Type B pancreatic cell (in vitro differentiated cells): ENCODE measurements around the gene SMG9. TPM values are rescaled to one million over a fixed set of nuclear protein-coding genes. Genes with fewer than 3 reads are reported as not detected.

Source experiments
- DNase-seq: peaks from one replicate; pipeline ENCODE4 v3.0.0; 2021; ENCODE audit warnings: mixed read lengths; ENCODE audit not compliant: unreplicated experiment; ENCODE audit errors: extremely low spot score
- H3K27ac Mint-ChIP-seq: 2 replicates; pipeline ENCODE4 v1.8.0; 2021; ENCODE audit warnings: mild to moderate bottlenecking, mixed read lengths
- H3K27me3 Mint-ChIP-seq: 2 replicates; pipeline ENCODE4 v1.8.0; 2021; ENCODE audit warnings: mixed read lengths
- H3K36me3 Mint-ChIP-seq: 2 replicates; pipeline ENCODE4 v1.8.0; 2021; ENCODE audit warnings: mixed read lengths
- H3K4me1 Mint-ChIP-seq: one replicate; pipeline ENCODE4 v1.8.0; 2021; ENCODE audit warnings: mixed read lengths; ENCODE audit not compliant: unreplicated experiment
- H3K4me3 Mint-ChIP-seq: 2 replicates; pipeline ENCODE4 v1.8.0; 2021; ENCODE audit warnings: mild to moderate bottlenecking, mixed read lengths
- H3K9me3 Mint-ChIP-seq: 2 replicates; pipeline ENCODE4 v1.8.0; 2021; ENCODE audit warnings: mixed read lengths
- total RNA-seq: library from RNA; stranded (reverse); gene quantifications from 2 replicates; pipeline ENCODE4 v1.2.1, GENCODE V29; 2021; ENCODE audit warnings: low replicate concordance
- TF ChIP-seq, protein P1 (sequence below): fragments of 200-600 bp; sonication (generic); conservative IDR thresholded peaks from 2 replicates; pipeline ENCODE4 v1.5.0; 2021; ENCODE audit warnings: antibody characterized with exemption, mild to moderate bottlenecking

SMG9 gene
- total RNA-seq, 1 donor from 2014 or later: 64.9 TPM

DNA sequence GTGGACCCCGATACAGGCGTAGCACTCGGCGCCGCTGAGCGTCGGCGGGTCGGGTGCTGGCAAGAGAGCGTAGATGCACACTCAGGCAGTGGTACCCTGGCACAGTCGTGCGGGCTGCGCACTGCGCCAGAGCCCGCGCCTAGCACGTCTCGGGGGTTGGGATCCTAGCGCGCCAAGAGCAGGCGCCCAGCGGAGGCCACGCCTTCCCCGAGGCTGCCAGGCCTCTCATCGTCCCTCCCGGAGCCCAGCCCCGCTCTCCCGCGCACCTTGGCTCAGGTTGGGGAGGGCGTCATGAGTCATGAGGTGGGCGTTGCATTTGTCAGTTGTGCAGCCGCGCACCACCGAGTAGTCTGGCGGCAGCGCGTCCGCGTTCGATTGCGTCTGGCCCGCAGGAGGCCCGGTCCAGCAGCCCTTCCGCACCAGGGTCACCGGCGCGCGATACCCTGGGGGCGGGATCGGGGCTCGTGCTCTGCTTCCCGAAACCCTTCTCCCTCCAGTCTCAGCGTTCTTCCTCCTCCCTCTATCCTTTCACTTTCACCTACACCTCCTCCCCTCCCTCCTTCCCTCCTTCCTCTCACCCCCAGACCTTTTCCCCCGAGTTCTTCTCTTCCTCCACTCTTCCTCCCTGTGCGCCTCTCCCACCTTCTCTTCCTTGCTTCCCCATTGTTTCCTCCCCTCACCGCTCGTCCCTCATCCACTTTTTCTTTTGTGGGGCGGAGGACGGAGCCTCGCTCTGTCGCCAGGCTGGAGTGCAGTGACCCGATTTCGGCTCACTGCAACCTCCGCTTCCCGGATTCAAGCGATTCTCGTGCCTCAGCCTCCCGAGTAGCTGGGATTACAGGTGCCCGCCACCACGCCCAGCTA is 44.0 kb upstream of the SMG9 start:
- DNase-seq: no peak
- H3K4me1 Mint-ChIP-seq: peaks cover 5% of the 10 kb centered on the region
- no peaks in the 10 kb centered on the region for H3K9me3 Mint-ChIP-seq

DNA sequence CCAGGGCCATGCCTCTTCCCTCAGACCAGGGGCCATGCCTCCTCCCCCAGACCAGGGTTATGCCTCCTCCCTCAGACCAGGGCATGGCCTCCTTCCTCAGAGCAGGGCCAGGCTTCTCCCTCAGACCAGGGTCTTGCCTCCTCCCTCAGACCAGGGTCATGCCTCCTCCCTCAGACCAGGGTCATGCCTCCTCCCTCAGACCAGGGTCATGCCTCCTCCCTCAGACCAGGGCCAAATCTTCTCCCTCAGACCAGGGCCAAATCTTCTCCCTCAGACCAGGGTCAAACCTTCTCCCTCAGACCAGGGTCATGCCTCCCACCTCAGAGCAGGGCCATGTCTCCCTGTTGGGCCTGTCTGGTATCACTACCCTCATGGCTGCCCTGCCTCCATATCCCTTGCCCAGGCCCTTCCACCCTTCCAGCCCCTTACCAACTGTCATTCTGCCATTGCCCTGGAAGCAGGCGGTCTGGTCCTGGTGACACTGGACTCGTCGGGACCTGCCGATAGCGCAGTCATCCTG is 43.3 kb upstream of the SMG9 start:
- no peak overlapping the region for H3K27ac Mint-ChIP-seq
- H3K36me3 Mint-ChIP-seq: no peaks in the 10 kb centered on the region
- TF ChIP-seq, protein P1, sequence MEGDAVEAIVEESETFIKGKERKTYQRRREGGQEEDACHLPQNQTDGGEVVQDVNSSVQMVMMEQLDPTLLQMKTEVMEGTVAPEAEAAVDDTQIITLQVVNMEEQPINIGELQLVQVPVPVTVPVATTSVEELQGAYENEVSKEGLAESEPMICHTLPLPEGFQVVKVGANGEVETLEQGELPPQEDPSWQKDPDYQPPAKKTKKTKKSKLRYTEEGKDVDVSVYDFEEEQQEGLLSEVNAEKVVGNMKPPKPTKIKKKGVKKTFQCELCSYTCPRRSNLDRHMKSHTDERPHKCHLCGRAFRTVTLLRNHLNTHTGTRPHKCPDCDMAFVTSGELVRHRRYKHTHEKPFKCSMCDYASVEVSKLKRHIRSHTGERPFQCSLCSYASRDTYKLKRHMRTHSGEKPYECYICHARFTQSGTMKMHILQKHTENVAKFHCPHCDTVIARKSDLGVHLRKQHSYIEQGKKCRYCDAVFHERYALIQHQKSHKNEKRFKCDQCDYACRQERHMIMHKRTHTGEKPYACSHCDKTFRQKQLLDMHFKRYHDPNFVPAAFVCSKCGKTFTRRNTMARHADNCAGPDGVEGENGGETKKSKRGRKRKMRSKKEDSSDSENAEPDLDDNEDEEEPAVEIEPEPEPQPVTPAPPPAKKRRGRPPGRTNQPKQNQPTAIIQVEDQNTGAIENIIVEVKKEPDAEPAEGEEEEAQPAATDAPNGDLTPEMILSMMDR: no peak
- no peak for DNase-seq
- H3K4me3 Mint-ChIP-seq: peak overlapping the region; percentile 84
- H3K9me3 Mint-ChIP-seq: no peaks in the 10 kb centered on the region
- peaks cover 5% of the 10 kb centered on the region for H3K4me1 Mint-ChIP-seq
- peaks cover 71% of the 10 kb centered on the region for H3K27me3 Mint-ChIP-seq

More for the DNA sequence above, 44.0 kb upstream of the SMG9 start:
- Mint-ChIP-seq H3K27ac (no peak overlapping the region), H3K27me3 (peaks cover 64% of the 10 kb centered on the region), H3K36me3 (no peaks in the 10 kb centered on the region), H3K4me3 (peak overlapping the region; percentile 84)
- TF ChIP-seq, protein P1: no peak

DNA sequence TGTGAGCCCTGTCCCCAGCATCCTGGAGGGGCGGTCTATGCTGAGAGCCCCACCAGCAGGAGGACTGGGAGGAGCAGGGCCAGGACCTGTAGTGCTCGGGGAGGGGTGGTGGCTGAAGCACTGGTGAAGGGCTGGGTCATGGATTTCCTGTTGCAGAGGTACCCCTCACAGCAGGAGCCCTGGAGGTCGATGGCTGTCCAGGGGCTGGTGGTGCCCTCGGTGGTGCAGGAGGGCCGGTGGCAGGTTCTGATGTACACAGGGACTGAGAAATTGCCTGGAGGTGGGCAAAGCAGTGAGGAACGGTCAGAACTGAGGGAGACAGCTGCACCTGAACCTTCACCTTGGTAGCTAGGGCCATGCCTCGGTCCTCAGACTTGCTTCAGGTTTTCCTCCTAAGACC is 42.8 kb upstream of the SMG9 start:
- Mint-ChIP-seq H3K4me3 (peak overlapping the region; percentile 74), H3K36me3 (no peaks in the 10 kb centered on the region)

DNA sequence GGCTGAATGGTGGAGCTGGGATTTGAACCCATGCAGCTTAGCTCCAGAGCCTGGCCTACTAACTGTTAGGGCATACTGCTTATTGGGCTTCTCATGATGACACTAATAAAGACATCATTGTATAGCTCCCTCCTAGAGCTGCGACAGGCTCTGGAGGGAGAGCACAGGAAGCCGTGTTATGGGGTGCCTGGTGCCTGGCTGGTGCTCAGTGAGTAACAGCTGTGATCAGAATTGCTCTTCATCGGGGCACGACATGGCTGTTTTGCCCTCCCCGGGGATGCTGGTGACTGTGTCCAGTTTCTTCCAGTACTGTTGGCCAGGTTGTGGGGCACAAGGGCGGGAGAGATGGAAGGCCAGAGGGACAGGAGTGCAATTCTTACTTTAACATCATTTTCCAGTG is 42.4 kb upstream of the SMG9 start:
- no peak for DNase-seq

More for the DNA sequence above, 42.8 kb upstream of the SMG9 start:
- Mint-ChIP-seq H3K27me3 (peaks cover 66% of the 10 kb centered on the region), H3K27ac (no peak overlapping the region), H3K9me3 (no peaks in the 10 kb centered on the region), H3K4me1 (peaks cover 5% of the 10 kb centered on the region)
- DNase-seq: no peak
- TF ChIP-seq, protein P1: no peak

DNA sequence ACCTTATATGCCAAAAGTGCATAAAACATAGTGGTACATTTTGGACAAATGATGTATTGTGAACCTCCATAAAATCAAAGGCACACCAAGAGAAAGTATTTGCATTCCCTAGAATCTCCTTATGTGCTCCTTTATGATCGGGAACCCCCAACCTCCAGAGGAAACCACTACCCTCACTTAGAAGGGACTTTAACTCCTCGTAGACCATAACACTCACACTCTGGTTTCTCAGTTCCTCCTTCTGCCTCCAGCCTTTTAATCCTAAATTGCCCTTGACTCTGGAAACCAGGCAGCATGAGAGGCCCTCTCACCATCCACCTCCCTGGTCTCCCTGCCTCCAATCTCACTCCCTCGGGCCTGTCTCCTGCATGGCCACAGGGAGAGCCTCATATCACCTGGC is 35.8 kb upstream of the SMG9 start:
- no peaks in the 10 kb centered on the region for H3K4me1 Mint-ChIP-seq
- H3K4me3 Mint-ChIP-seq: no peak overlapping the region
- H3K27me3 Mint-ChIP-seq: peaks cover 28% of the 10 kb centered on the region
- no peak overlapping the region for H3K27ac Mint-ChIP-seq
- TF ChIP-seq, protein P1: no peak
- no peak for DNase-seq
- no peaks in the 10 kb centered on the region for H3K36me3 Mint-ChIP-seq
- no peaks in the 10 kb centered on the region for H3K9me3 Mint-ChIP-seq

More for the DNA sequence above, 42.4 kb upstream of the SMG9 start:
- H3K4me1 Mint-ChIP-seq: peaks cover 5% of the 10 kb centered on the region
- peaks cover 66% of the 10 kb centered on the region for H3K27me3 Mint-ChIP-seq
- no peak overlapping the region for H3K27ac Mint-ChIP-seq
- no peaks in the 10 kb centered on the region for H3K9me3 Mint-ChIP-seq
- TF ChIP-seq, protein P1: no peak
- H3K36me3 Mint-ChIP-seq: no peaks in the 10 kb centered on the region
- peak overlapping the region; percentile 74 for H3K4me3 Mint-ChIP-seq
